ENCODE measurements around the gene DNMBP. TPM values are rescaled to one million over a fixed set of nuclear protein-coding genes. Genes with fewer than 3 reads are reported as not detected.

DNMBP gene
- total RNA-seq, 1 donor = 13.0 TPM

DNA sequence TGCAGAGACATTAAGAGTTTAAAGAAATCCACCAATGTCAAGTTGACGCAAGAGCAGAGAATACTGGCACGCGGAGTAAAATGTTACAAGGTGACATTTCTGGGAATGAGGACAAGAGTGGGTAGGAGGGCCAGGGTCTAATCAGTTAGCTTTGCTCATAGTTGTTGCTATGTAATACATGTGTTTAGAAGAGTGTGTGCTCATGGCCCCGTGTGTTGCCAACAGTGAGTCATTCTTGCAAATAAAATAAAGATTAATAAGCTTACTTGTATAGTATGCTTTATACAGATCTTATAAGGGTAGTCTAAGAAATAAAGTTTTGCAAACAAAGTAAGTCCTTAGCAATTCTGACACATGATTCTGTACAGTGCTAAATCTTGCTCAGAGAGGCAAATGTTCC lies 64.5 kb downstream of the DNMBP start:
- Histone ChIP-seq H3K27me3 (ENCODE audit: insufficient read depth, low read length) (no peaks in the 10 kb centered on the region), H3K79me2 (ENCODE audit: insufficient read depth, low read length) (peaks cover 92% of the 10 kb centered on the region)

DNA sequence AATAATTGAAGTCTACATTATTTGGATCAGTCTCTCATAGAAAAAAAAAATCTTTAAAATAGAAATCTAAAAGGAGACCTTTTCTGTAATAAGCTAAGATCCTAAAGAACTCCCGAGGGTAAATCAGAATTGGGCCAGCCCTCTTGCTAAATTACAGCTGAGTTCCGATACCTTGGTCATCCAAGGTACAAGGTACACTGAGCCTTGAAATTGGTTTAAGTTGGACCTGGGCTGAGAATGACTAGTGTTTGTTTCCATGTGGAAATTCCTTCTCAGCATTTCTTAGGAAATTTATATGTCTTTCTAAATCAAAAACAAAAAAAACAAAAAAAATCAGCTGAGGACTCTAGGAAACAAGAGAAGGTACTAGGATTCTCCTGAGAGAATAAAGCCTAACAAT lies 64.9 kb downstream of the DNMBP start:
- no peak overlapping the region for H3K4me3 ChIP-seq (ENCODE audit: insufficient read depth, low read length)
- H3K36me3 ChIP-seq (ENCODE audit: insufficient read depth, low read length) = no peaks in the 10 kb centered on the region
- no peak for DNase-seq (ENCODE audit: insufficient read length, low spot score, missing footprints)
- peaks cover 92% of the 10 kb centered on the region for H3K79me2 ChIP-seq (ENCODE audit: insufficient read depth, low read length)
- H3K27ac ChIP-seq (ENCODE audit: low read depth, low read length) = peak overlapping the region; percentile 77
- TF ChIP-seq CTCF (IDR thresholded peaks at IDR 0.05; ENCODE audit: extremely low read depth, low read depth, low read length) = no peak
- H3K27me3 ChIP-seq (ENCODE audit: insufficient read depth, low read length) = no peaks in the 10 kb centered on the region
- H4K20me1 ChIP-seq (ENCODE audit: insufficient read depth, low read length) = peaks cover 24% of the 10 kb centered on the region
- peaks cover 38% of the 10 kb centered on the region for H3K4me1 ChIP-seq (ENCODE audit: insufficient read depth, low read length)
- no peak overlapping the region for H2AFZ ChIP-seq (ENCODE audit: low read length)
- H3K9me3 ChIP-seq (ENCODE audit: low read depth, low read length) = no peaks in the 10 kb centered on the region
- H3K4me2 ChIP-seq (ENCODE audit: insufficient read depth, low read length) = no peak overlapping the region

More for the DNA sequence above, 64.5 kb downstream of the DNMBP start:
- Histone ChIP-seq H4K20me1 (ENCODE audit: insufficient read depth, low read length) (peaks cover 21% of the 10 kb centered on the region), H3K36me3 (ENCODE audit: insufficient read depth, low read length) (no peaks in the 10 kb centered on the region), H3K9me3 (ENCODE audit: low read depth, low read length) (no peaks in the 10 kb centered on the region), H2AFZ (ENCODE audit: low read length) (no peak overlapping the region), H3K4me1 (ENCODE audit: insufficient read depth, low read length) (peaks cover 38% of the 10 kb centered on the region), H3K4me3 (ENCODE audit: insufficient read depth, low read length) (no peak overlapping the region), H3K4me2 (ENCODE audit: insufficient read depth, low read length) (no peak overlapping the region), H3K27ac (ENCODE audit: low read depth, low read length) (peak overlapping the region; percentile 77)
- peak; percentile 92 for DNase-seq (ENCODE audit: insufficient read length, low spot score, missing footprints)
- TF ChIP-seq CTCF (IDR thresholded peaks at IDR 0.05; ENCODE audit: extremely low read depth, low read depth, low read length) = no peak

- no peak for TF ChIP-seq CTCF (IDR thresholded peaks at IDR 0.05; ENCODE audit: extremely low read depth, low read depth, low read length)
- no peaks in the 10 kb centered on the region for H3K9me3 ChIP-seq (ENCODE audit: low read depth, low read length)
- DNase-seq (ENCODE audit: insufficient read length, low spot score, missing footprints) = no peak
- H3K36me3 ChIP-seq (ENCODE audit: insufficient read depth, low read length) = no peaks in the 10 kb centered on the region
- peaks cover 27% of the 10 kb centered on the region for H4K20me1 ChIP-seq (ENCODE audit: insufficient read depth, low read length)
- H3K4me3 ChIP-seq (ENCODE audit: insufficient read depth, low read length) = no peak overlapping the region
- no peak overlapping the region for H3K4me2 ChIP-seq (ENCODE audit: insufficient read depth, low read length)
- no peak overlapping the region for H2AFZ ChIP-seq (ENCODE audit: low read length)
- peaks cover 38% of the 10 kb centered on the region for H3K4me1 ChIP-seq (ENCODE audit: insufficient read depth, low read length)
- H3K79me2 ChIP-seq (ENCODE audit: insufficient read depth, low read length) = peaks cover 92% of the 10 kb centered on the region
- no peak overlapping the region for H3K27ac ChIP-seq (ENCODE audit: low read depth, low read length)
- no peaks in the 10 kb centered on the region for H3K27me3 ChIP-seq (ENCODE audit: insufficient read depth, low read length)
These were observed 65.8 kb downstream of the DNMBP start for GRCh38 chr10:99943908-99944307.

DNA sequence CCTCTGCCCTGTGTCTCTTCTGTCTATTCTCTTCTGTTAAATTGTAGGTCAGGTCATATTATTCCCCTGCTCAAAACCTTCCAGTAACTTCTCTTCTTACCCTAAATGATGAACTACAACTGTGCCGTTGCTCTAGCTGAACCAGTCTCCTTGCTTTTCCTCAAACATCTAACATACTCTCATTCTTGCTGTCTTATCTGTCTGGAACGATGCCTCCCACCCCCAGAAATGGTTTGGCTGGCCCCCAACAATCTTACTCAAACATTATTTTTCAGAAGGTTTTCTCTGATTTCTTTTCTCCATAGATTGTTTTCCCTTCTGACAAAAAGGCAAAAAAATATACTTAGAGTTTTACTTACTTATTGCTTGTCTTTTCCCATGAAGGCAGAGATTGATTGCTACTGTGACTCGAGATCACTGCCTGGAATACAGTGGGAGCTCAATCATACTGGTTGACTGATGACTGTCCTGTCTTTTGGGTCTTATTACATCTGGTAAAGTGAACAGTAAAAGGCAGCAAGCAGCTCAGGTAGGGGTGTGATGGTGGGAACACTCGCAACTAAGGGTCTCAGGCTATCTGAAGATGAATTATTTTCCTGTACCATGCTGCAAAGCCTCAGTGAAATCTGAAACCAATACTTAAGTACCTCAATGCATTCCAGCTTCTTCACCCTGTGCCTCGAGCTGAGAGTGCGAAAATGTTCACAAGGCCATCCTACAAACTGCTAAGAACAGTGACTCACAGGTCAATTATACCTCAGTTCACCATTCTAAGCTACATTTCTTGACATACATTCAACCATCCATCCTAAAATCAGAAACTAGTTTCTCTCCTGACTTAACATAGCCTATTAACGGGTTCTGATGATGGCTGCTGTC lies 67.6 kb downstream of the DNMBP start:
- TF ChIP-seq CTCF (IDR thresholded peaks at IDR 0.05; ENCODE audit: extremely low read depth, low read depth, low read length) = no peak
- H3K36me3 ChIP-seq (ENCODE audit: insufficient read depth, low read length) = no peaks in the 10 kb centered on the region
- peaks cover 97% of the 10 kb centered on the region for H3K79me2 ChIP-seq (ENCODE audit: insufficient read depth, low read length)
- H3K4me1 ChIP-seq (ENCODE audit: insufficient read depth, low read length) = peaks cover 43% of the 10 kb centered on the region
- peak; percentile 85 for DNase-seq (ENCODE audit: insufficient read length, low spot score, missing footprints)
- H3K4me3 ChIP-seq (ENCODE audit: insufficient read depth, low read length) = peak overlapping the region; percentile 12
- H3K4me2 ChIP-seq (ENCODE audit: insufficient read depth, low read length) = peak overlapping the region; percentile 73
- H3K27me3 ChIP-seq (ENCODE audit: insufficient read depth, low read length) = no peaks in the 10 kb centered on the region
- H2AFZ ChIP-seq (ENCODE audit: low read length) = no peak overlapping the region
- no peaks in the 10 kb centered on the region for H3K9me3 ChIP-seq (ENCODE audit: low read depth, low read length)
- H4K20me1 ChIP-seq (ENCODE audit: insufficient read depth, low read length) = peaks cover 27% of the 10 kb centered on the region
- H3K27ac ChIP-seq (ENCODE audit: low read depth, low read length) = peak overlapping the region; percentile 80

Data from osteoblast (primary cell).